HepG2 (cell line): Measurements from ENCODE around the gene IL21R. TPM values are rescaled to one million over a fixed set of nuclear protein-coding genes. Genes with fewer than 3 reads are reported as not detected.

Experiments used
- ATAC-seq: fragments of 200-7000 bp; cut with Tn5 transposase; 3 replicates; pipeline ENCODE4 v1.9.1; 2020; ENCODE audit warnings: mild to moderate bottlenecking, moderate library complexity
- BruUV-seq: library from RNA; stranded (reverse); fragments of 400-500 nt; replicated peaks from 2 replicates; lab custom pipeline; 2021; lab: Mats Ljungman, UMichigan
- CTCF ChIA-PET: fragments of 300-600 bp; formaldehyde crosslinking; extraction: SDS; loops from one replicate; lab custom pipeline; 2021; ENCODE audit warnings: low total read pairs, inconsistent platforms, low intra/inter-chr PET ratio; lab: Yijun Ruan, JAX
- POLR2A ChIA-PET: fragments of 350-600 bp; sonication (Branson Sonifier 250); formaldehyde crosslinking; loops from one replicate; lab custom pipeline; 2020; ENCODE audit warnings: antibody characterized with exemption, inconsistent platforms; lab: Yijun Ruan, JAX
- DNase-seq: peaks from one replicate; pipeline ENCODE4 v3.0.0-alpha.2; 2015; ENCODE audit warnings: low spot score
- FAIRE-seq: peaks from 3 replicates; lab custom pipeline; 2011; peaks lifted over from hg19 to GRCh38; lab: Jason Lieb, UNC
- H2AFZ ChIP-seq: one replicate; pipeline ENCODE4 v1.6.1; 2011; ENCODE audit warnings: low read length, inconsistent platforms
- H3K27ac ChIP-seq: fragments of 300-600 bp; 3 replicates; pipeline ENCODE4 v1.8.0; 2011; ENCODE audit warnings: mixed run types, mild to moderate bottlenecking, mixed read lengths, low read length, inconsistent platforms; ENCODE audit not compliant: insufficient read depth; ENCODE audit errors: extremely low read length
- H3K27me3 ChIP-seq, 2 experiments: fragments of 200-600 bp in 1 of 2; 2 replicates in 1 of 2; 3 replicates in 1 of 2; pipeline versions ENCODE4 v1.6.0 to v1.8.0; 2011; ENCODE audit warnings: low read length in 2 of 2, mild to moderate bottlenecking in 2 of 2, moderate library complexity in 2 of 2, inconsistent platforms in 1 of 2; ENCODE audit not compliant: insufficient read depth in 2 of 2, control insufficient read depth in 1 of 2
- H3K36me3 ChIP-seq, 2 experiments: fragments of 200-600 bp in 1 of 2; replicated peaks in 1 of 2; 2 replicates in 1 of 2; 3 replicates in 1 of 2; pipeline versions ENCODE4 v1.5.1 to v1.8.0; 2011; ENCODE audit warnings: low read length in 2 of 2, inconsistent platforms in 1 of 2; ENCODE audit not compliant: insufficient read depth in 2 of 2, control insufficient read depth in 1 of 2
- H3K4me1 ChIP-seq: 2 replicates; pipeline ENCODE4 v1.5.1; 2012; ENCODE audit warnings: low read length, inconsistent platforms; ENCODE audit not compliant: insufficient read depth
- H3K4me2 ChIP-seq: 2 replicates; pipeline ENCODE4 v1.6.0; 2011; ENCODE audit warnings: low read depth, low read length, inconsistent platforms
- H3K4me3 ChIP-seq, 3 experiments: fragments of 200-600 bp in 1 of 3; sonication (generic), shearing (Covaris generic) in 1 of 3; replicated peaks in 1 of 3; 2 replicates each; pipeline ENCODE4 v1.5.1; 2011 to 2016; ENCODE audit warnings: low read length in 3 of 3, inconsistent platforms in 2 of 3, low read depth in 2 of 3, mild to moderate bottlenecking in 2 of 3, control low read depth in 1 of 3, mixed read lengths in 1 of 3; ENCODE audit not compliant: insufficient read depth in 1 of 3
- H3K79me2 ChIP-seq: one replicate; pipeline ENCODE4 v1.6.1; 2011; ENCODE audit warnings: low read length, inconsistent platforms; ENCODE audit not compliant: insufficient read depth
- H3K9ac ChIP-seq: 2 replicates; pipeline ENCODE4 v1.6.0; 2011; ENCODE audit warnings: mild to moderate bottlenecking, low read depth, low read length, inconsistent platforms; ENCODE audit not compliant: insufficient read depth
- H3K9me3 ChIP-seq: 2 replicates; pipeline ENCODE4 v1.5.1; 2012; ENCODE audit warnings: mild to moderate bottlenecking, low read length
- H4K20me1 ChIP-seq: 2 replicates; pipeline ENCODE4 v1.6.0; 2011; ENCODE audit warnings: inconsistent platforms, mild to moderate bottlenecking, low read length, moderate library complexity; ENCODE audit not compliant: insufficient read depth
- ATF3 ChIP-seq: sonication (generic); formaldehyde crosslinking; IDR thresholded peaks from 2 replicates; pipeline ENCODE4 v1.4.0; 2020; ENCODE audit warnings: missing genetic modification reagents
- CAMTA2 ChIP-seq: sonication (generic); formaldehyde crosslinking; IDR thresholded peaks from 2 replicates; pipeline ENCODE4 v1.4.0; 2020; ENCODE audit warnings: mild to moderate bottlenecking, missing genetic modification reagents, borderline replicate concordance
- ELF3 ChIP-seq: IDR thresholded peaks from 2 replicates; pipeline ENCODE4 v1.6.1; 2016; ENCODE audit warnings: missing genetic modification reagents, missing compliant biosample characterization
- ETV6 ChIP-seq: sonication (generic); formaldehyde crosslinking; conservative IDR thresholded peaks from 2 replicates; pipeline ENCODE4 v1.4.0; 2020; ENCODE audit warnings: missing genetic modification reagents
- GATAD2A ChIP-seq: IDR thresholded peaks from 2 replicates; pipeline ENCODE4 v1.6.1; 2016
- HBP1 ChIP-seq: IDR thresholded peaks from 2 replicates; pipeline ENCODE4 v1.6.1; 2016; ENCODE audit warnings: low read depth, control low read depth
- HOMEZ ChIP-seq: IDR thresholded peaks from 2 replicates; pipeline ENCODE4 v1.6.1; 2016; ENCODE audit warnings: low read depth
- MEIS1 ChIP-seq: sonication (generic); formaldehyde crosslinking; IDR thresholded peaks from 2 replicates; pipeline ENCODE4 v1.9.0; 2021; ENCODE audit warnings: mild to moderate bottlenecking, missing genetic modification reagents, moderate library complexity, borderline replicate concordance
- MIXL1 ChIP-seq: IDR thresholded peaks from 2 replicates; pipeline ENCODE4 v1.6.1; 2016
- MNT ChIP-seq: fragments of 450-650 bp; IDR thresholded peaks from 2 replicates; pipeline ENCODE4 v1.6.1; 2016
- NFE2L2 ChIP-seq: fragments of 150-350 bp; IDR thresholded peaks from 2 replicates; pipeline ENCODE4 v1.6.1; 2014; ENCODE audit warnings: low read length
- NPAS2 ChIP-seq: sonication (generic); formaldehyde crosslinking; IDR thresholded peaks from 2 replicates; pipeline ENCODE4 v1.8.0; 2022; ENCODE audit warnings: mild to moderate bottlenecking, missing genetic modification reagents, borderline replicate concordance
- TGIF2 ChIP-seq: IDR thresholded peaks from 2 replicates; pipeline ENCODE4 v1.6.1; 2016; ENCODE audit warnings: control low read depth, missing compliant biosample characterization
- XRCC5 ChIP-seq: fragments of 200-400 bp; formaldehyde crosslinking; optimal IDR thresholded peaks from 2 replicates; pipeline ENCODE3; 2017; ENCODE audit warnings: mild to moderate bottlenecking, low read length
- YY1 ChIP-seq: IDR thresholded peaks from 2 replicates; pipeline ENCODE4 v1.6.1; 2011; ENCODE audit warnings: low read length, low read depth, moderate library complexity, mild to moderate bottlenecking; ENCODE audit not compliant: insufficient read depth, insufficient replicate concordance
- ZNF3 ChIP-seq: IDR thresholded peaks from 2 replicates; pipeline ENCODE4 v1.7.0; 2017; ENCODE audit warnings: inconsistent platforms
- ZNF329 ChIP-seq: sonication (generic); formaldehyde crosslinking; IDR thresholded peaks from 2 replicates; pipeline ENCODE4 v1.9.0; 2021; ENCODE audit warnings: low read depth, mild to moderate bottlenecking, missing genetic modification reagents
- ZNF614 ChIP-seq: IDR thresholded peaks from 2 replicates; pipeline ENCODE4 v1.6.1; 2018; ENCODE audit warnings: missing biosample characterization, missing genetic modification reagents, inconsistent platforms, borderline replicate concordance
- ZNF644 ChIP-seq: IDR thresholded peaks from 2 replicates; pipeline ENCODE4 v1.6.1; 2016; ENCODE audit warnings: low read depth
- ZSCAN25 ChIP-seq: sonication (generic); formaldehyde crosslinking; IDR thresholded peaks from 2 replicates; pipeline ENCODE4 v1.8.0; 2022; ENCODE audit warnings: mild to moderate bottlenecking, missing genetic modification reagents
- WGBS: methylation state at CpG from one replicate; pipeline ENCODE4 v1.1.6; 2017; ENCODE audit warnings: low lambda C conversion rate; 5-methylcytosine and 5-hydroxymethylcytosine counted together
- in situ Hi-C: cut with HindIII; loops from 2 replicates; pipeline ENCODE4 v1.10.0; 2017; ENCODE audit warnings: low pct_unique_long_range_greater_than_20kb; ENCODE audit not compliant: extremely low pct_ligation_motif_present
- intact Hi-C: fragments of 100-400 bp; cut with micrococcal nuclease; formaldehyde crosslinking; loops from one replicate; pipeline ENCODE4 v1.10.0; 2022; ENCODE audit not compliant: unreplicated experiment
- polyA plus RNA-seq, 8 experiments: library from polyadenylated mRNA; depleted of rRNA in 3 of 8; stranded (reverse) in 7 of 8; unstranded in 1 of 8; fragments of >200 nt; fragmentation: Illumina TruSeq in 4 of 8; extraction: Trizol in 4 of 8; gene quantifications; 2 replicates each; pipeline versions ENCODE4 v1.2.1 to v1.2.3, GENCODE V29; 2011 to 2016; ENCODE audit warnings: low read depth in 4 of 8, missing spikeins in 1 of 8, mixed read lengths in 1 of 8; ENCODE audit not compliant: insufficient read depth in 1 of 8
- total RNA-seq, 5 experiments: library from RNA; depleted of rRNA; stranded (reverse); fragments of >200 nt; fragmentation: Illumina TruSeq; extraction: Trizol; gene quantifications; 2 replicates each; pipeline ENCODE4 v1.2.3, GENCODE V29; 2016; ENCODE audit warnings: low read depth in 1 of 5

Gene IL21R
- total and polyA plus RNA-seq, 2 of the 13 experiments (the other 11 are each of a cell fraction or from before 2014, with no cell fraction given), result 0.49 to 0.64 TPM

GRCh38 chr16:27408012-27408601 is 6.1 kb downstream of the IL21R start:
- Histone ChIP-seq H3K4me3 (peak overlapping the region in 1 of 3 experiments; percentile 39; a peak in 1 of 6 replicates), H3K9me3 (peaks cover 8% of the 10 kb centered on the region; the same call in 1 of the 2 replicates), H3K4me2 (peak overlapping the region; percentile 63), H3K27me3 (peaks cover 5 to 33% of the 10 kb centered on the region in 2 experiments), H2AFZ (peak overlapping the region; percentile 18), H4K20me1 (no peaks in the 10 kb centered on the region), H3K4me1 (peaks cover 34% of the 10 kb centered on the region), H3K9ac (peak overlapping the region; percentile 13; the same call in 1 of the 2 replicates), H3K36me3 (no peaks in the 10 kb centered on the region), H3K27ac (no peak overlapping the region), H3K79me2 (no peaks in the 10 kb centered on the region)
- DNase-seq, result peak; percentile 89
- intact Hi-C loops (no loop called here), in situ Hi-C loops (no loop called here)
- CTCF ChIA-PET, result no interaction called here
- POLR2A ChIA-PET, result interaction anchor here (0.9 to 1.0 kb wide), 3 partner anchors 9 to 205 kb away, joined by 3 read pairs; partner anchors contain the start of gene KDM8
- WGBS, result 18% methylated on average over 3 of the region's 3 CpGs
- ATAC-seq, result peak; percentile 96
- no TSS peak for BruUV-seq
- peak; percentile 71 for FAIRE-seq
- TF ChIP-seq ZNF644 (CRISPR knock-in tag) (peak; percentile 98), TGIF2 (CRISPR knock-in tag) (0 out of 2 replicates have a peak, but pooled peaks have one; percentile 16), ZSCAN25 (CRISPR knock-in tag) (0 out of 2 replicates have a peak, but pooled peaks have one; percentile 52), CAMTA2 (CRISPR knock-in tag) (no peak), MNT (0 out of 2 replicates have a peak, but pooled peaks have one; percentile 11), ZNF329 (CRISPR knock-in tag) (no peak), GATAD2A (CRISPR knock-in tag) (peak; percentile 54), MEIS1 (CRISPR knock-in tag) (peak; percentile 58; the same call in 1 of the 2 replicates), ZNF3 (peak; percentile 93), ELF3 (CRISPR knock-in tag) (peak; percentile 44; the same call in 1 of the 2 replicates), NPAS2 (no peak), MIXL1 (CRISPR knock-in tag) (peak; percentile 38; the same call in 1 of the 2 replicates), XRCC5 (peak; percentile 72), ATF3 (CRISPR knock-in tag) (peak; percentile 67), ZNF614 (CRISPR knock-in tag) (0 out of 2 replicates have a peak, but pooled peaks have one; percentile 55), HBP1 (CRISPR knock-in tag) (peak; percentile 64; the same call in 1 of the 2 replicates), ETV6 (CRISPR knock-in tag) (no peak), YY1 (no peak), NFE2L2 (no peak), HOMEZ (CRISPR knock-in tag) (peak; percentile 79)
